Measurements from ENCODE around the gene RUVBL2. TPM values are rescaled to one million over a fixed set of nuclear protein-coding genes. Genes with fewer than 3 reads are reported as not detected.

The RUVBL2 gene
- total RNA-seq, 1 experiment from 2014 or later: 130 TPM

GRCh38 chr19:49020342-49020741 is 26.7 kb downstream of the RUVBL2 start:
- TF ChIP-seq, protein P1, sequence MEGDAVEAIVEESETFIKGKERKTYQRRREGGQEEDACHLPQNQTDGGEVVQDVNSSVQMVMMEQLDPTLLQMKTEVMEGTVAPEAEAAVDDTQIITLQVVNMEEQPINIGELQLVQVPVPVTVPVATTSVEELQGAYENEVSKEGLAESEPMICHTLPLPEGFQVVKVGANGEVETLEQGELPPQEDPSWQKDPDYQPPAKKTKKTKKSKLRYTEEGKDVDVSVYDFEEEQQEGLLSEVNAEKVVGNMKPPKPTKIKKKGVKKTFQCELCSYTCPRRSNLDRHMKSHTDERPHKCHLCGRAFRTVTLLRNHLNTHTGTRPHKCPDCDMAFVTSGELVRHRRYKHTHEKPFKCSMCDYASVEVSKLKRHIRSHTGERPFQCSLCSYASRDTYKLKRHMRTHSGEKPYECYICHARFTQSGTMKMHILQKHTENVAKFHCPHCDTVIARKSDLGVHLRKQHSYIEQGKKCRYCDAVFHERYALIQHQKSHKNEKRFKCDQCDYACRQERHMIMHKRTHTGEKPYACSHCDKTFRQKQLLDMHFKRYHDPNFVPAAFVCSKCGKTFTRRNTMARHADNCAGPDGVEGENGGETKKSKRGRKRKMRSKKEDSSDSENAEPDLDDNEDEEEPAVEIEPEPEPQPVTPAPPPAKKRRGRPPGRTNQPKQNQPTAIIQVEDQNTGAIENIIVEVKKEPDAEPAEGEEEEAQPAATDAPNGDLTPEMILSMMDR (conservative IDR thresholded peaks at IDR 0.05): no peak
- H3K4me3 Mint-ChIP-seq: peak overlapping the region in 1 of 2 experiments; percentile 68; a peak in 2 of 5 replicates
- no peak overlapping the region for H3K56ac ChIP-seq (ENCODE audit: insufficient read length, low read depth, low read length)
- peaks cover 44% of the 10 kb centered on the region for H3K27me3 Mint-ChIP-seq (ENCODE audit: low read depth)
- H3K4ac ChIP-seq (ENCODE audit: low read depth, low read length): no peak overlapping the region
- no peak overlapping the region for H2BK5ac ChIP-seq (ENCODE audit: insufficient read length, low read length)
- H3K18ac ChIP-seq (ENCODE audit: insufficient read length, low read depth, low read length): peak overlapping the region; percentile 15
- H3K9me3 Mint-ChIP-seq: peaks cover 0 to 1% of the 10 kb centered on the region in 2 experiments; a peak in 2 of 5 replicates
- H2AK5ac ChIP-seq (ENCODE audit: insufficient read length, low read length): no peak overlapping the region
- peaks cover 8% of the 10 kb centered on the region for H3K23me2 ChIP-seq (ENCODE audit: insufficient read length, low read depth, low read length, poor library complexity, severe bottlenecking)
- no peaks in the 10 kb centered on the region for H3K9me3 ChIP-seq (ENCODE audit: control insufficient read depth, low read depth, low read length)
- H3K79me1 ChIP-seq (ENCODE audit: insufficient read depth, low read depth, low read length, poor library complexity, severe bottlenecking): no peaks in the 10 kb centered on the region
- no peaks in the 10 kb centered on the region; the same call in 1 of the 2 replicates for H3K27me3 ChIP-seq (ENCODE audit: insufficient read depth, low read length)
- no peak overlapping the region for H2BK120ac ChIP-seq (ENCODE audit: low read depth, low read length, poor library complexity, severe bottlenecking)
- H3K9ac ChIP-seq (ENCODE audit: extremely low read depth, insufficient read length, low read length): no peak overlapping the region
- no peak overlapping the region for H3K14ac ChIP-seq (ENCODE audit: insufficient read depth, low read length)
- peaks cover 15 to 36% of the 10 kb centered on the region in 2 experiments for H3K4me1 Mint-ChIP-seq
- no peak overlapping the region for H4K91ac ChIP-seq (ENCODE audit: insufficient read length, low read depth, low read length)
- DNase-seq: peak; percentile 77
- no peak overlapping the region for H3K23ac ChIP-seq (ENCODE audit: insufficient read length, low read depth, low read length)
- H4K20me1 ChIP-seq (ENCODE audit: control insufficient read depth, insufficient read depth, insufficient read length): no peaks in the 10 kb centered on the region
- H3K4me1 ChIP-seq (ENCODE audit: insufficient read depth, low read length): peaks cover 4% of the 10 kb centered on the region; the same call in 1 of the 2 replicates
- no peak overlapping the region for H2BK20ac ChIP-seq (ENCODE audit: low read depth, low read length, poor library complexity, severe bottlenecking)
- no peak overlapping the region for H3K27ac Mint-ChIP-seq
- peaks cover 6 to 12% (median 12%) of the 10 kb centered on the region in 3 experiments; a peak in 6 of 7 replicates for H3K36me3 Mint-ChIP-seq (ENCODE audit: insufficient read depth in 1 of 3, low read depth in 3 of 3)
- H3K27ac ChIP-seq (ENCODE audit: insufficient read length, low read depth, low read length): no peak overlapping the region
- H3K4me2 ChIP-seq (ENCODE audit: insufficient read depth, insufficient read length, low read length): peak overlapping the region; percentile 9
- no peak overlapping the region for H3T11ph ChIP-seq (ENCODE audit: low read length)
- no CpG with 5 or more reads among the region's 11 CpGs for WGBS (ENCODE audit: extremely low coverage, insufficient read length, low lambda C conversion rate)
- H4K5ac ChIP-seq (ENCODE audit: insufficient read length, low read depth, low read length): no peak overlapping the region
- no peak overlapping the region for H4K8ac ChIP-seq (replicated peaks; ENCODE audit: insufficient read length, low read depth, low read length)
- no peaks in the 10 kb centered on the region for H3K79me2 ChIP-seq (ENCODE audit: insufficient read depth, low read length)
- H2BK15ac ChIP-seq (ENCODE audit: low read depth, low read length): no peak overlapping the region
- H2BK12ac ChIP-seq (ENCODE audit: insufficient read length, low read depth, low read length): no peak overlapping the region
- H2AFZ ChIP-seq (ENCODE audit: low read length): no peak overlapping the region

Measured in H9 (cell line).